MM.1S (cell line): ENCODE measurements around the gene STAG1.

Experiments
- EZH2 ChIP-seq: fragments of 300-600 bp; sonication (generic); optimal IDR thresholded peaks from 2 replicates; pipeline ENCODE3; 2017; ENCODE audit warnings: low read depth, mild to moderate bottlenecking, antibody characterized with exemption, low read length, mixed read lengths
- TF ChIP-seq, protein P1 (sequence below): fragments of 300-600 bp; sonication (generic); IDR thresholded peaks from 2 replicates; pipeline ENCODE4 v1.5.1; 2016; ENCODE audit warnings: antibody characterized with exemption, low read length, mixed read lengths

DNA sequence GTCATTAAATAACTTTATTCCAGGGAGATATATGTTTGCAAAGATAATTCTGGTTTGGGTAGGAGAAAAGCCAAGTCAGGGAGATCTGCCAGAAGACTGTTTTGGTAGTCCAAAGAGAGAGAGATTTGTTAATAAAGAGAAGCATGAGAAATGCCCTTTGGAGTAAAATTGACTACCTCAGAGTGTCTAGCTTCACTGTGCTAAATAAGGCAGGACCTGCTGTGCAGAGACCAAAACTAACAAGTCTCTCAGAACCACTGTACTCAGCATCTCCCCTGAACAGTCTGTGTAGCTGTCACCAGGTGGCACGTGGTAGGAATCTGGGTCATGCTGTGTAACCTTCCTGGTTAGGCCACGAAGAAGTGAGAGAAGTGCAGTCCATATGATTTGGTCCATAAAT, 35.2 kb upstream of the STAG1 start:
- TF ChIP-seq, protein P1, sequence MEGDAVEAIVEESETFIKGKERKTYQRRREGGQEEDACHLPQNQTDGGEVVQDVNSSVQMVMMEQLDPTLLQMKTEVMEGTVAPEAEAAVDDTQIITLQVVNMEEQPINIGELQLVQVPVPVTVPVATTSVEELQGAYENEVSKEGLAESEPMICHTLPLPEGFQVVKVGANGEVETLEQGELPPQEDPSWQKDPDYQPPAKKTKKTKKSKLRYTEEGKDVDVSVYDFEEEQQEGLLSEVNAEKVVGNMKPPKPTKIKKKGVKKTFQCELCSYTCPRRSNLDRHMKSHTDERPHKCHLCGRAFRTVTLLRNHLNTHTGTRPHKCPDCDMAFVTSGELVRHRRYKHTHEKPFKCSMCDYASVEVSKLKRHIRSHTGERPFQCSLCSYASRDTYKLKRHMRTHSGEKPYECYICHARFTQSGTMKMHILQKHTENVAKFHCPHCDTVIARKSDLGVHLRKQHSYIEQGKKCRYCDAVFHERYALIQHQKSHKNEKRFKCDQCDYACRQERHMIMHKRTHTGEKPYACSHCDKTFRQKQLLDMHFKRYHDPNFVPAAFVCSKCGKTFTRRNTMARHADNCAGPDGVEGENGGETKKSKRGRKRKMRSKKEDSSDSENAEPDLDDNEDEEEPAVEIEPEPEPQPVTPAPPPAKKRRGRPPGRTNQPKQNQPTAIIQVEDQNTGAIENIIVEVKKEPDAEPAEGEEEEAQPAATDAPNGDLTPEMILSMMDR = 0 out of 2 replicates have a peak, but pooled peaks have one; percentile 7
- TF ChIP-seq EZH2 = no peak
